Caco-2 (cell line): Measurements from ENCODE around the gene PARD3. TPM values are rescaled to one million over a fixed set of nuclear protein-coding genes. Genes with fewer than 3 reads are reported as not detected.

Source experiments
- BruUV-seq: library from RNA; stranded (reverse); fragments of 400-500 nt; replicated peaks from 2 replicates; lab custom pipeline; 2021; lab: Mats Ljungman, UMichigan
- CTCF ChIA-PET: fragments of 300-600 bp; sonication (Branson Sonifier 250); formaldehyde crosslinking; loops from one replicate; lab custom pipeline; 2022; ENCODE audit warnings: antibody characterized with exemption; lab: Charles Lee
- POLR2A ChIA-PET: fragments of 300-600 bp; sonication (Branson Sonifier 250); formaldehyde crosslinking; loops from one replicate; lab custom pipeline; 2022; ENCODE audit warnings: antibody characterized with exemption; lab: Charles Lee
- DNase-seq, 2 experiments: peaks; one replicate each; pipeline versions ENCODE4 v3.0.0 to v3.0.0-alpha.2; 2020 to 2022
- H3K27me3 ChIP-seq: replicated peaks from 2 replicates; pipeline ENCODE4 v1.6.0; 2011; ENCODE audit warnings: low read length; ENCODE audit not compliant: control insufficient read depth, insufficient read depth
- H3K36me3 ChIP-seq: 2 replicates; pipeline ENCODE4 v1.5.1; 2011; ENCODE audit warnings: low read length; ENCODE audit not compliant: control insufficient read depth, insufficient read depth
- H3K4me1 ChIP-seq: fragments of 250-450 bp; sonication (Bioruptor Pico); 2 replicates; pipeline ENCODE4 v1.5.1; 2020; ENCODE audit warnings: mild to moderate bottlenecking
- H3K4me3 ChIP-seq: 2 replicates; pipeline ENCODE4 v1.5.1; 2011; ENCODE audit warnings: low read depth, mild to moderate bottlenecking, control low read depth, low read length
- H3K9me3 ChIP-seq: fragments of 250-450 bp; sonication (Bioruptor Pico); 2 replicates; pipeline ENCODE4 v1.5.1; 2020; ENCODE audit warnings: mild to moderate bottlenecking, moderate library complexity
- H3K27ac Mint-ChIP-seq: one replicate; pipeline ENCODE4 v1.8.0; 2022; ENCODE audit warnings: mixed read lengths; ENCODE audit not compliant: unreplicated experiment
- H3K27me3 Mint-ChIP-seq: one replicate; pipeline ENCODE4 v1.8.0; 2022; ENCODE audit warnings: mixed read lengths; ENCODE audit not compliant: insufficient read depth, unreplicated experiment
- H3K36me3 Mint-ChIP-seq: one replicate; pipeline ENCODE4 v1.8.0; 2022; ENCODE audit warnings: mild to moderate bottlenecking, mixed read lengths; ENCODE audit not compliant: insufficient read depth, unreplicated experiment
- H3K4me1 Mint-ChIP-seq: one replicate; pipeline ENCODE4 v1.8.0; 2022; ENCODE audit warnings: low read depth, mixed read lengths; ENCODE audit not compliant: unreplicated experiment
- H3K4me3 Mint-ChIP-seq: one replicate; pipeline ENCODE4 v1.8.0; 2022; ENCODE audit warnings: mild to moderate bottlenecking, moderate library complexity, mixed read lengths; ENCODE audit not compliant: unreplicated experiment
- H3K9me3 Mint-ChIP-seq: one replicate; pipeline ENCODE4 v1.8.0; 2022; ENCODE audit warnings: mixed read lengths; ENCODE audit not compliant: unreplicated experiment
- CTCF ChIP-seq, 2 experiments: fragments of 200-600 bp in 1 of 2; IDR thresholded peaks; 1 replicate in 1 of 2; 2 replicates in 1 of 2; pipeline versions ENCODE4 v1.5.1 to v1.8.0; 2011 to 2022; ENCODE audit warnings: antibody characterized with exemption in 1 of 2, control low read depth in 1 of 2, inconsistent platforms in 1 of 2, low read depth in 1 of 2, low read length in 1 of 2, mild to moderate bottlenecking in 1 of 2, moderate library complexity in 1 of 2; ENCODE audit not compliant: insufficient read depth in 1 of 2, severe bottlenecking in 1 of 2, unreplicated experiment in 1 of 2
- intact Hi-C: fragments of 100-400 bp; cut with micrococcal nuclease; formaldehyde crosslinking; loops from one replicate; pipeline ENCODE4 v1.10.0; 2022; ENCODE audit not compliant: unreplicated experiment
- total RNA-seq: library from RNA; stranded (reverse); gene quantifications from 2 replicates; pipeline ENCODE4 v1.2.3, GENCODE V29; 2022

PARD3 gene
- total RNA-seq, 1 experiment from 2014 or later, result 80.7 TPM

- Histone ChIP-seq H3K27me3 (no peaks in the 10 kb centered on the region), H3K9me3 (no peaks in the 10 kb centered on the region), H3K4me3 (no peak overlapping the region), H3K36me3 (no peaks in the 10 kb centered on the region), H3K4me1 (no peaks in the 10 kb centered on the region)
- Mint-ChIP-seq H3K9me3 (no peaks in the 10 kb centered on the region), H3K4me3 (no peak overlapping the region), H3K27ac (no peak overlapping the region), H3K36me3 (peaks cover 10% of the 10 kb centered on the region), H3K4me1 (peaks cover 7% of the 10 kb centered on the region), H3K27me3 (no peaks in the 10 kb centered on the region)
- no peak for DNase-seq
- intact Hi-C loops, result no loop called here
- POLR2A ChIA-PET, result no interaction called here
- CTCF ChIA-PET, result no interaction called here
- no peak for TF ChIP-seq CTCF (IDR thresholded peaks at IDR 0.05; ENCODE audit: insufficient read depth in 1 of 2, low read depth in 1 of 2, low read length in 1 of 2, severe bottlenecking in 1 of 2, unreplicated experiment in 1 of 2)
- no TSS peak for BruUV-seq
Measured at GRCh38 chr10:34689053-34689452, 126.0 kb downstream of the PARD3 start.

GRCh38 chr10:34687434-34688210, 127.5 kb downstream of the PARD3 start:
- Mint-ChIP-seq H3K9me3 (no peaks in the 10 kb centered on the region), H3K36me3 (peaks cover 6% of the 10 kb centered on the region), H3K4me3 (no peak overlapping the region), H3K27ac (no peak overlapping the region), H3K4me1 (peaks cover 7% of the 10 kb centered on the region), H3K27me3 (no peaks in the 10 kb centered on the region)
- no TSS peak for BruUV-seq
- H3K9me3 ChIP-seq, result no peaks in the 10 kb centered on the region
- no peaks in the 10 kb centered on the region for H3K36me3 ChIP-seq
- no peak for DNase-seq
- H3K27me3 ChIP-seq, result no peaks in the 10 kb centered on the region
- ChIA-PET CTCF (no interaction called here), POLR2A (interaction anchor here (0.5 kb wide), 1 partner anchor 166 kb away, joined by 5 read pairs; no protein-coding TSS in a partner anchor)
- no peak for TF ChIP-seq CTCF (IDR thresholded peaks at IDR 0.05; ENCODE audit: insufficient read depth in 1 of 2, low read depth in 1 of 2, low read length in 1 of 2, severe bottlenecking in 1 of 2, unreplicated experiment in 1 of 2)
- no peak overlapping the region for H3K4me3 ChIP-seq
- intact Hi-C loops, result no loop called here
- no peaks in the 10 kb centered on the region for H3K4me1 ChIP-seq

- peaks cover 11% of the 10 kb centered on the region for H3K4me1 Mint-ChIP-seq
- H3K27me3 Mint-ChIP-seq, result no peaks in the 10 kb centered on the region
- BruUV-seq, result no TSS peak
- no peak for TF ChIP-seq CTCF (IDR thresholded peaks at IDR 0.05; ENCODE audit: insufficient read depth in 1 of 2, low read depth in 1 of 2, low read length in 1 of 2, severe bottlenecking in 1 of 2, unreplicated experiment in 1 of 2)
- no peak overlapping the region for H3K4me3 Mint-ChIP-seq
- DNase-seq, result no peak
- Histone ChIP-seq H3K27me3 (no peaks in the 10 kb centered on the region), H3K9me3 (no peaks in the 10 kb centered on the region), H3K4me1 (no peaks in the 10 kb centered on the region), H3K4me3 (no peak overlapping the region), H3K36me3 (no peaks in the 10 kb centered on the region)
- ChIA-PET CTCF (no interaction called here), POLR2A (no interaction called here)
- peaks cover 11% of the 10 kb centered on the region for H3K36me3 Mint-ChIP-seq
- no peak overlapping the region for H3K27ac Mint-ChIP-seq
- intact Hi-C loops, result loop anchor here (5.0 kb wide), 3 partner anchors 50 to 305 kb away; no protein-coding TSS in a partner anchor
- H3K9me3 Mint-ChIP-seq, result no peaks in the 10 kb centered on the region
Measured at GRCh38 chr10:34682580-34682979, 132.5 kb downstream of the PARD3 start.
